HG03439 (cell line): Measurements from ENCODE around the gene S100A6.

Source experiments
- ATAC-seq: cut with Tn5 transposase; IDR thresholded peaks from one replicate; pipeline ENCODE4 v1.9.1; 2021; ENCODE audit warnings: mild to moderate bottlenecking, moderate library complexity; ENCODE audit not compliant: unreplicated experiment

The S100A6 gene

DNA sequence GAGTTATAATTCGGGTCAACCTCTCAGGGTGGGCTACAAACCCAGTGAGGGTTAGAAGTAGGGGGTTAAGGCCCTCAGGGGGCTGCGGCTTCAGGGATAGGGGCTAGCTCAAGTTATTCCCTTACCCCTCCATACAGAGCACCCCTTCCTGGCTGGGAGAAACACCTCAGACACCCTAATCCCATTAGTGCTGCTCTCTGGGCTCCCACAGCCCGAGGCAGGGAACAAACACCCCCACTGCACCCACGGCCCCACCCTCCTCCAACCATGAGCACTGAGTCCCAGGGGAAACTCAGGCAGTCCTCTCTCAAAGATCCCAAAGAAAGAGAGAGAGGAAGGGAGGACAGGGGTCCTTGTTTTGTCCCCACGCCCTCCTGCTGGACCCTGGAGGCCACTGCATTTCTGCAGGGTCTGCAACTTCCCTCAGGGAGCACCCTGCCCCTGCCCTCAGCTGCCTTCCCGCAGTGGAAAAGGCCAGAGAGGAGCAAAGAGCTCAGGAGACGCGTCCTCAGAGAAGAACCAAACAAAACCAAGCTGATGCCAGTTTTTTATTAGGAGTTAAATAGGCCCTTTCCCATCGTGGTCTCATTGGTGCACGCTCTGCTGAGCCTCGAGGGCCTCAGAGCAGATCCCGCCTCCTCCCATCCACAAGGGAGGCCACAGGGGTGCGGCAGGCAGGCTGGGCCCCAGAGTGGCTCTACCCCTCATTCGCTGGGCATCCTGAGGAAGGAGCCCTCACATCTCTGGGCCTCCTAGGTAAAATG, 11.2 kb upstream of the S100A6 start:
- ATAC-seq = no peak

GRCh38 chr1:153546371-153546770, 10.6 kb upstream of the S100A6 start:
- ATAC-seq = no peak

- no peak for ATAC-seq
Observed at GRCh38 chr1:153545067-153546055, 9.6 kb upstream of the S100A6 start, which contains the start of gene S100A4. S100A4 (minus strand) TSS chr1:153545806; CDS start chr1:153544794, 1,012 bp downstream.

GRCh38 chr1:153544453-153545066, 8.8 kb upstream of the S100A6 start:
- no peak for ATAC-seq

DNA sequence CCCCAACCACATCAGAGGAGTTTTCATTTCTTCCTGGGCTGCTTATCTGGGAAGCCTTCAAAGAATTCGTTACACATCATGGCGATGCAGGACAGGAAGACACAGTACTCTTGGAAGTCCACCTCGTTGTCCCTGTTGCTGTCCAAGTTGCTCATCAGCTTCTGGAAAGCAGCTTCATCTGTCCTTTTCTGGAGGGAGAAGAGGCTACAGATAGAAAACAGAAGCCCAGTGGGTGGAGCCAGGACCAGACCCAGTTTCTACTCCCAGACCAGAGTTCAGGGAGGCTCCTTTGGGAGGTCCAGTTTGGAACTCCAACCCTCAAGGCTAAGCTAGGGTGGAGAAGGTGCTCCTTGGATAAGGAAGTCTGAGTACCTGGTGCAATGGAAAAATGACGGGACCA, 7.9 kb upstream of the S100A6 start:
- ATAC-seq = no peak

DNA sequence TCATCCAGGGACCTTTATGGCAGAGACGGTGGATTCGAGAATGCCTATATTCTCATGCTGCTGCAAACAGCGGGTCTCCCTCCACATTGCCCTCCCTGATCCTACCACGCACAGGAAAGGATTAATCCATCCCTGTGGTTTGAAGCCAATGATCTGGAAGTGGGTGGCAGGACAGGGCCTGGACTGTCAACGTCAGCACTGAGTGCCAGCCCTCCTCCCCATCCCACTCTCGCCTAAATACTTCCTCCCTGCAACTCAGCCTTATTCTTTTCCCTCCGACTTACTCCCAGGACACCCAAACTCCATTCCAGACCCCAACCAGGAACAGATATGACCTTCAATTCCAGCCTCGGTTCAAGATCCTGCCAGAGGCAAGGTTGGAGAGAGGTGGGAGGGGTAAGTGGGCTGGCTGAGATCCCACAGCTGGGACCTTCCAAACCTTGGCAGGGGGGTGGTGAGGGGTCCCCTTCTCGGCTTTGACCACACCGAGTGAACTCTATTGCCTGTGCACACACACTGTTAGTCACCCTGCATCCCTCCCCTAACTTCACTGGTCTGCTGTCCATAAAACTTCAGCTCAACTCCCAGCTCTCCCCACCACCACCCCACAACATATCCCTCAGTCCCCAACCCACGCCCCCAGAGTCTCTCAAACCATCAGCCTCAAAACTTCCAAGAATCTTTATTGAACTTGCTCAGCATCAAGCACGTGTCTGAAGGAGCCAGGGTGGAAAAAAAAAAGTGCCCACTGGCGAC, 7.3 kb upstream of the S100A6 start:
- ATAC-seq = no peak

DNA sequence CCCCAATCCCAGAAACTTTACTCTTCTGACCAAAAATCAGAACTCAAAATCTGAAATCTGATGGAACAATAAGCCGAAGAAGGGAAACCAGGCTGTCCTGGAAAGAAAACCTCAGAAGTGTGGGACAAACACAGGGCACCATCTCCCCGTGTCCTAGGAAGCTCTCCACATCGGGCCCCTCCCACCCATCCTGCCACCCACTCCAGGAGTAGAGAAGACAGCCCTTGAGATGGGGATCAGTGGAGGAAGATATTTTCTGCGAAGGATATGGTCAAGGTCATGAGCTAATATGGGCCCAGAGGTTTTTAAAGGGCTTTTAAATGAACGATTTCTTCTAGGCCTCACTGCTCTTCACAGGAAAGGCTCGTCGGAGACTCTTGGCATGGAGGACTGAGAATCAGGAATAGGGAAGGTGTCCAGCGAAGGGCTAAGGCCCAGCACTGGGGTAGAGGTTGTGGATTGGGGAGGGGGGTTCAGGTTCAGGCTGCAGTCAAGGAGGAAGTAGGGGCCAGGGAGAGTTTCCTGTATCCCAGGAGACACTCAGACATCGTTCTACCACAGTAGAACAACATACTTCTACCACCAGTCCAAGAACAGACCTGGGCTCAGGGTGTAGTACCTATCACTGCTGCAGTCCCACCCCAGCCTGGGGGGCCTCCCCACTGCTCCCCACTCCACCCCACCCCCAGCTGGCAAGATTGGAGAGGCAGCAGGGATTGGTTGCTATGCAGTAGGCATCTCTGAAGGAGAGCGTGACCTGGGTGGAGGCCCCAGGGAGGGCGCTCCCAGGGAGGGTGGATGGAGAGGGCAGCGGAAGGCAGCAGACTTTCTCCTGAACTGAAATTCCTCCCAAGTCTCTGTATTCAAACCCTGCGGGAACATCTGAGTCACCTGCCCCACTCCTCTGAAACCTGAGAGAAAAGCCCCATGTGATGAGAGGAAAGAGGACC, 6.1 kb upstream of the S100A6 start:
- ATAC-seq = no peak

DNA sequence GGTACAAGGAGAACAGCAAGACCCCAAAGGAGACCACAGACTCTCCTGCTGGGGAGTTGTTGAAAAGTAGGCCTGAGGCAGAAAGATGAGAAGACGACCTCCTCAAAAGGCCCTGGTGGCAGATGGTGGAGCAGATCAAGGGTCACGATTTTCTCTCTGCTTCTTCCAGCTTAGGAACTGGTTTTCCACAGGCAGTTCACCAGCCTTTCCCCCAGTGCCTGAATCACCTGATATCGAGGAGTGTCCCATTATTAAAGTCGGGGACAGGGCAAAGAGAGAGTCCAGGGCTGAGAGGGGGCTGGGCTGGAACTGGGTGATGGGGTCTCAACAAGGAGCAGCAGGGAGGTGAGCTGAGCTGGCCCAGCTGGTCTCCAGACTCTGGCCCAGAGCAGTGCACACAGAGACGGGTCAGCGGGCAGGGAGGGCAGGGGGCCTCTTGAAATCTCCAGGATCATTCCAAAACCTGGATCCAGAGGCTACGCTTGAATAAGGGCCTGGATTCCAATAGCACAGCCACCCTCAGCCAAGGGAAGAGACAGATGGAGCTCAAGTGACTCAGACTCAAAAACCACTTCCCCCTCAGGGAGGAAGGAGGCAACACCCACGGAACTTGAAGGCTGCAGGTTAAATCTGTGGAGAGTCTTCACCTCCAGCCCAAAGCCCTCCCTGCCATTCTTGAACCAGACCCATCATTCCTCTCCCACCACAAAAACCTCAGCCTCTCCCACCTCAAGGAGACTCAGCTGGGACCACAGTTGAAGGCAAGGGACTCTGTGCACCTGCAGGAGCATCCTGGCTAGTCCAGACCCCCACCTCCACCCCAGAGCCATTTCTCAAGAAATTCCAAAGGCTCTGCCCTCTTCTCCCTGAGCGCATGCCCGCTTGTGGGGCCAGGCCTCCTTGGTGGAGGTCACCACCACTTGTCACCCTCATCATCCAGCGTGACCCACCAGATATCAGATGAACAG, 4.9 kb upstream of the S100A6 start, which contains the start of gene S100A5:
TSS of gene S100A5 (minus strand) at position 541 of the 968 bp plus-strand sequence. CDS start 743 bp downstream, outside the sequence.
- ATAC-seq = no peak

GRCh38 chr1:153539395-153540093, 3.8 kb upstream of the S100A6 start:
- ATAC-seq = no peak

GRCh38 chr1:153538315-153538821, 2.6 kb upstream of the S100A6 start:
- ATAC-seq = no peak

GRCh38 chr1:153537376-153537730, 1.6 kb upstream of the S100A6 start:
- no peak for ATAC-seq

GRCh38 chr1:153536671-153537375, 1.0 kb upstream of the S100A6 start:
- ATAC-seq = no peak

GRCh38 chr1:153536012-153536670, 350 bp upstream of the S100A6 start:
- ATAC-seq = no peak

DNA sequence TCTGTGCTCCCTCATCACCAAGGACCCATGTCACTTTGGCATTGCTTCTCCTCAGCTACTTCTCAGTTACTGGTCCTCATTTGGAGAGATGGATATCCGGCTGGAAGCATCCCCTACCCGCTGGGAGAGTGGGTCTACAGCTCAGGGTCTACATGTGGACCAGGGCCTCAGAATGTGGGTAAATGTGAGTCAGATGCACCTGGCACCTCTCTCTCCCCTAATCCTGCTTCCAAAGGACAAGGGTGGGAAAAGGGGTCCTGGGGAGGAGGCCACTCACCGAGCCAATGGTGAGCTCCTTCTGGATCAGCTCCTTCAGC, 908 bp downstream of the S100A6 start:
- ATAC-seq = no peak

DNA sequence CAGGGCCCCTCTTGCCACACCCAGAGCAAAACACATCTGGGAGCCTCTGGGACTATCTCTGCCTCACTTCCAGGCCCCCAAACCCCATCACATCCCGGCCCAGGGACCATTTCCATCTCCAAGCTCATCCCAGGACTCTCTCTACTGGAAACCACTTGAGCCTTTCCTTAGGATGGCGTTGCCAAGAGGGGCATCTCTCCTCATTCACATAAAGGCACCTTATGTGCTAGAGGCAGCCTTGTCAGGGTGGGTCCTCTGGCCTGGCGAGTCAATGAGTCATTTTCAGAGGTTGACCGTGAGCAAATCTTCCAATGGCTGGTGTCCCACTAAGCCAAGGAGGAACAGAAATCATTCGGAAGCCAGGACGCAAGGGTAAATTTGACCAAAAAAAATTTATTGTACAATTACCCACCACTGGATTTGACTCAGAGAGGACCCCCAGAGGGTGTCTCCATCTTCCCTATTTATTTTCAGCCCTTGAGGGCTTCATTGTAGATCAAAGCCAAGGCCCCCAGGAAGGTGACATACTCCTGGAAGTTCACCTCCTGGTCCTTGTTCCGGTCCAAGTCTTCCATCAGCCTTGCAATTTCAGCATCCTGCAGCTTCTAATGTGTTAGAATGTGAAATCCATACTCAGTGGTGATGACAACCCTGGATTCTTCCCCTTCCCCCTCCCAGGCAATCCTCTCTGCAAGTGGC, 1.4 kb downstream of the S100A6 start:
- ATAC-seq = no peak

GRCh38 chr1:153533689-153534201, 2.0 kb downstream of the S100A6 start:
- ATAC-seq = no peak
